NB4 (cell line): ENCODE results near the gene KRTAP4-6.
"Not testable (repeated sequence)": the region's sequence is repeated elsewhere in the genome, so short reads cannot be mapped to it uniquely, and the experiment has no call there.

Experiments used
- POLR2A ChIP-seq: IDR thresholded peaks from 2 replicates; pipeline ENCODE4 v1.6.1; 2011; ENCODE audit warnings: mild to moderate bottlenecking; ENCODE audit not compliant: insufficient read length; ENCODE audit errors: extremely low read depth
- TF ChIP-seq, protein P1 (sequence below): IDR thresholded peaks from 2 replicates; pipeline ENCODE4 v1.6.1; 2011; ENCODE audit warnings: low read depth, low read length
- TF ChIP-seq, protein P2 (sequence below): IDR thresholded peaks from one replicate; pipeline ENCODE4 v1.5.1; 2012; ENCODE audit warnings: low read depth, low read length

DNA sequence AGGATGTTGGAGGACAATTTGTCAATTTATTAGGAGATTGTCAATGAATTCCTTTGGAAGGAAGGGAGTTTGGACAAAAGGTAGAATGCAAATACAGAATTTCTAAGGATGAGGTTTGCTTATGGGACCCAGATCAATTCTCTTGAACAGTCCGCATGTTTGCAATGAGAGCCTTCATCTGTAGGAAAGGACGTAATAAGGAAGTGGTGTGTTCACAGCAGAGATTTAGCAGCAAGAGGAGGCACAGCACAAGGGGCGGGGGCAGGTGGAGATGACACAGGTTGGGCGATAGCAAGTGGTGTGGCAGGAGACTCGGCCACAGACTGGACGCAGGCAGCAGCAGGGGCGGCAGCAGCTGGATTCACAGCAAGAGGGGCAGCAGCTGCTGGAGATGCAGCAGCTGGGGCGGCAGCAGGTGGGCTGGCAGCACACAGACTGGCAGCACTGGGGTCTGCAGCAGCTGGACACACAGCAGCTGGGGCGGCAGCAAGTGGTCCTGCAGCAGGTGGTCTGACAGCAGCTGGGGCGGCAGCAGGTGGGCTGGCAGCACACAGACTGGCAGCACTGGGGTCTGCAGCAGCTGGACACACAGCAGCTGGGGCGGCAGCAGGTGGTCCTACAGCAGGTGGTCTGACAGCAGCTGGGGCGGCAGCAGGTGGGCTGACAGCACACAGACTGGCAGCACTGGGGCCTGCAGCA, 16.9 kb downstream of the KRTAP4-6 start:
- TF ChIP-seq, protein P1, sequence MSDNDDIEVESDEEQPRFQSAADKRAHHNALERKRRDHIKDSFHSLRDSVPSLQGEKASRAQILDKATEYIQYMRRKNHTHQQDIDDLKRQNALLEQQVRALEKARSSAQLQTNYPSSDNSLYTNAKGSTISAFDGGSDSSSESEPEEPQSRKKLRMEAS: not testable (repeated sequence)
- TF ChIP-seq, protein P2, sequence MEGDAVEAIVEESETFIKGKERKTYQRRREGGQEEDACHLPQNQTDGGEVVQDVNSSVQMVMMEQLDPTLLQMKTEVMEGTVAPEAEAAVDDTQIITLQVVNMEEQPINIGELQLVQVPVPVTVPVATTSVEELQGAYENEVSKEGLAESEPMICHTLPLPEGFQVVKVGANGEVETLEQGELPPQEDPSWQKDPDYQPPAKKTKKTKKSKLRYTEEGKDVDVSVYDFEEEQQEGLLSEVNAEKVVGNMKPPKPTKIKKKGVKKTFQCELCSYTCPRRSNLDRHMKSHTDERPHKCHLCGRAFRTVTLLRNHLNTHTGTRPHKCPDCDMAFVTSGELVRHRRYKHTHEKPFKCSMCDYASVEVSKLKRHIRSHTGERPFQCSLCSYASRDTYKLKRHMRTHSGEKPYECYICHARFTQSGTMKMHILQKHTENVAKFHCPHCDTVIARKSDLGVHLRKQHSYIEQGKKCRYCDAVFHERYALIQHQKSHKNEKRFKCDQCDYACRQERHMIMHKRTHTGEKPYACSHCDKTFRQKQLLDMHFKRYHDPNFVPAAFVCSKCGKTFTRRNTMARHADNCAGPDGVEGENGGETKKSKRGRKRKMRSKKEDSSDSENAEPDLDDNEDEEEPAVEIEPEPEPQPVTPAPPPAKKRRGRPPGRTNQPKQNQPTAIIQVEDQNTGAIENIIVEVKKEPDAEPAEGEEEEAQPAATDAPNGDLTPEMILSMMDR: not testable (repeated sequence)
- TF ChIP-seq POLR2A: not testable (repeated sequence)
